ENCODE data around the gene TMEM263.

Gene TMEM263

GRCh38 chr12:106953352-106954250, 2.1 kb upstream of the TMEM263 start:
- no peak for DNase-seq

DNA sequence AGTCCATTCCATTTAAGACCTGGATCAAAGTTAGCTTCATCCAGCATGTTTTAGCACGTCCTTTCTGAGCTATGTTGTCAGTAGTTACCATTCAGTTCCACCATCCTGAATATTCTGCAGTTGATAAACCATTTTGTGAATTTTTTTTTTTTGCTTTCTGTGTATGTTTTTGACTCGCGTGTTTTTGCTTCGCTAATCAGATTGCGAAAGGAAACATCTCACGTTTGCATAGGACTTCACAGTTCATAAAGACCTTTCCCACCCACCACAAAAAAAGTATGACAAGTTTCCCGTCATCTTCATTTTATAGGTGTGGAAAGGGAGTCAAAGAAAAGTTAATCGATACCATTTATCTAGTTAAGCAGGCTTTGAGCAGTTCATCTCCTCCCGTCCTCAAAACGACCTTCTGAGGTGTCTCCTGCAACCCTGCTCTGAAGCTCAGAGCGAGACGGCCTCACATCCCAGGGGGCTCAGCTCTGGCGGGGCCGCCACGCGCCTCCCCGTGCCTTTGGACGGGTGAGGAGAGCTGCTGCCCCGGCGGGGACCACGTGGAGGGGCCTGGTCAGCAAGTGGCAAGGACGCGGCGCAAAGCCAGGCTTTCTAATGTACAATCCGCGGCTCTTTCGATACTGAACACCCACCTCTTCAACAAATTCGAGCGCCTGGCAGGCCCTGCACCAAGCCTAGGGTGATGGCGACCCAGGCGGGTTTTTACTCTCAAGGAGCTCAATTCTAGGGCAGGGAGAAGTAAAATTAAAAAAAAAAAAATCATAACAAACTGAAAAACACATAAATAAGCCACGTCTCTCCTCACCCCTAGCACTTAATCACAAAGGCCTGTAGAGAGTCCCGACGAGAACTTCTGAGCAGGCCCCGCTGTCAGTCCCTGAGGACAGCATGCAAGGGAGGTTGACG, 988 bp upstream of the TMEM263 start:
- DNase-seq: peak; percentile 22

GRCh38 chr12:106956048-106956578, 406 bp downstream of the TMEM263 start:
- peak; percentile 63 for DNase-seq

GRCh38 chr12:106957583-106957982, 1.9 kb downstream of the TMEM263 start:
- no peak for DNase-seq

DNA sequence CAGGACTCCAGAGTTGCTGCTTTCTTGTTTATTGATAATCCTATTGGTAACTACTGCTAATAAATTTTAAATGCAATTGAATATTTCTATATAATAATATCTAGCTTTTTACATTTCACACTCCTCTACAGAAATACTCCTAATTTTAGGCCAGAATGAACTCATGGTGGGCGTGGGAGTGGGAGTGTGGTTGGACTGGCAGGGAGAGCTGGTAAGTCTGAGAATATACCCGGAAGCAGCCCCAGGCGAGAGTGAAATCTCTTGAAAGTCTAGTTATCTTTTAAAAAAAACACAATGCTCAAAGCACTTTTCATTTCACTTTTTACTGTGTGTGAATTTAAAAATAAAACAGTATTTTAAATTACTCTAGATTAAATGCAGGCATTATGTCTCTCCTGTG, 4.7 kb downstream of the TMEM263 start:
- DNase-seq: no peak

DNA sequence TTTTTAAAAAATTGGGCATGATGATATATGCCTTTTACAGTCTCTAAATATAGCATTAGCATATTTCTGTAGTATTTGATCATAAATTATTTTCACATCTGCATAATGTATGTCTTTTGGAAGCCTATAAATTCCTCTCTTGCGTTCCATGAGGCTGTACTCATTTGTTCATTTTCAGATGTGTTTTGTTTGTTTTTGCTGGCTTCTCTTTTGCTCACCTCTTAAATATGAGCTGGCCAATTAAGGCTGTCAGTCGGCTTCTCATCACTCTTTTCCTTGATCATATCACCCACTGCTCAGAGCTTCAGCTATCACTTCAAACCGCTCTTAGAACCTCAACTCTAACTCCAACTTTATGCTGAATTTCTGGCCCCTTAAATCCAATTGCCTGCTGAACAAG, 6.6 kb downstream of the TMEM263 start:
- DNase-seq: no peak

DNA sequence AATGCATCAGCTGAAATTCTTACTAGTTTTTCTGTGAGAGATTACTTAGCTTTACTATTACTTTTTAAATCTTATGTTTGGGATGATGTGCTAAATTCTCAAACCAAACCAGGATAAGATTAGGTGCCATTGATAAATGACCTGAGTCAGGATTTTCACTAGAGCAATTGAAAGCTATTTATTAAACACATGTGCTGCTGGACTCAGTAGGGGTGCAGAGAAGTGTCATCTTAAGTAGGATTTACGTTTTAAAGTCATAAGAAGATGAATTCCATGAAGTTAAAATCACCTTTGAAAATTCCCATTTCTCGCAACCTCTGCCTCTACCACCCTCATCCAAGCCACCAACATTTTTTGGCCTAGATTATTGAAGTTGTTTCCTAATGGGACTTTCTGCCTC, 8.8 kb downstream of the TMEM263 start:
- no peak for DNase-seq

- DNase-seq: no peak
Measured at GRCh38 chr12:106971065-106971464, 15.4 kb downstream of the TMEM263 start.

- no peak for DNase-seq
Measured at GRCh38 chr12:106973545-106973944, 17.8 kb downstream of the TMEM263 start.

- no peak for DNase-seq
Measured at GRCh38 chr12:106974511-106974910, 18.8 kb downstream of the TMEM263 start.

GRCh38 chr12:106975098-106975497, 19.4 kb downstream of the TMEM263 start:
- DNase-seq: no peak

DNA sequence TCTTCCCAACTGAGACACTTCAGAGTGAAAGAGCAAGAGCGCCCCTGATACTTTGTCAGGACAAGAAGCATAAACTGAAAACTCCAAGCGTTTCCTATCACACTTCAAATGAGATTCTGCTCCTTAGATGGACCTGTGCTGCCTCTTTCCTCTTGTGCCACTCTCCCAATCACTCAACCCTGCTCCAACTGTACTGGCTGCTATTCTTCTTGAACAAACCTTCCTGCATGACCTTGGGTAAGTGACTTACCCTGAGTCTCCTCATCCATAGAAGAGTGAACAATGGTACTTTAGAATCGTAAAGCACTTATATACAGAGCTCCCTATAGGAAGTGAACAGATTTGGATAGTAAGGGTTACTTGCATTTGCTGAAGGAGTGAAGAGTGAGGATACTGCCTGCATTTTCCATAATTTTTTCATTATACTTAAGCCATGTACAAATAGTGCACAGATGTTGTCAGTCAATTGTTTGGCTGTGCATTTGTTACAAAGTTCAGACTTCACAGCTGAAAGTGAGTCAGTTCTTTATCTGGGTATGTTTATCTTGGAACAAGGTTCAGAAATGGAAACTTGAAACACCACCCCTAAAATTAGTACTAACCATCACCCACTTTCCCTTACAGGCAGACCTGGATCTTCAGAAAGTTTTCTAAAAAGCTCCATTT, 20.4 kb downstream of the TMEM263 start:
- no peak for DNase-seq

DNA sequence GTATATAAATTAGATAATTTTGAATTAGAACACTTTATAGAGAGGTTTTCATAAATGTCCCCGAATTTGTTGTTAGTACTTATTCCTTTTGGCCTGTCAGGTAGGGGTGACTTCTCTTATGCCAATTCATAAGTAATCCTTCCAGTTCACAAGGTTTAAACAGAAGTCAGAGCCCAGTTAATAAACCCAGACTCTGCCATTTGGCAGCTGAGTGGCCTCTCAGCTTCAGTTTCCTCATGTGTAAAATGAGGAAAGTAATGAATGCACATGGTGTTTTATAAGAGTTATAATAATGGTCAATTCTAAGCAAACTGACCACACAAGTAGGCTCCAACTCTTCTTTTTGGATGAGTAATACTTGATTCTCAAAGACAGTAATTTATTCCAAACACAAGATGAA, 21.0 kb downstream of the TMEM263 start:
- no peak for DNase-seq

DNA sequence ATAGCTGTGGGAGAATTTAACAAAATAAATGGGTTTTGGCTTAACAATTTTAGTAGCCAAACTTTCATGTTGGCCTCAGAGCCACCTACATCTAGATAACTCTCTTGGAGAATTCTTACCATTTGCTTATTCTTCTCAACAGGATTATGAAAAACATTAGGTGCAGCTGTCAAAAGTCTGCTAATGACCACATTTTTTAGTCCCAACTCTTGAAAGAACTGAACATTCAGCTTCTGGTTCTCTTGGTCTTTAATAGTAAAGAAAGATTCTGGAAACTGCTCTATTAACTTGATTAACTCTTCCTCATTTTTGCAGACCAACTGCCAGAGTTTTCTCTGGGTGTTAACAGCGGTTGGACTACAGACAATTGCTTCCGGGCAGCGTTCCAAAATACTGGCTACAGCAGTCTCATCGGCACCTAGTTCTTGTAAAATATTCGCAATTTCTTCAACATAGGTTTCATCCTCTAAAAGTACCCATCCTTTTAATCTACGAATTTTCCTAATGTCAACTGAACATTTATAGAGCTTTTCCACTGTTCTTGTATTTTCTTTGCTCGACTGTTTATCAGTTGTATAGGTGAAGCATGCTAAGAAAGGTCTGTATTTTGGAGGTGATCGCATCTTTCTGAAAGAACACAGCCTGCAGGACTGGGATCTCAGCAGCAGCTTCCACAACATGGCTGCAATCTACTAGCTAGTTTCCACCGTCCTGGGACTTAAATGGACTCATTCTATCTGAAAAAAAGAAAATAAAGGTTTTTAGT, 22.5 kb downstream of the TMEM263 start:
- no peak for DNase-seq

- no peak for DNase-seq
Measured at GRCh38 chr12:106980944-106981343, 25.2 kb downstream of the TMEM263 start.

DNA sequence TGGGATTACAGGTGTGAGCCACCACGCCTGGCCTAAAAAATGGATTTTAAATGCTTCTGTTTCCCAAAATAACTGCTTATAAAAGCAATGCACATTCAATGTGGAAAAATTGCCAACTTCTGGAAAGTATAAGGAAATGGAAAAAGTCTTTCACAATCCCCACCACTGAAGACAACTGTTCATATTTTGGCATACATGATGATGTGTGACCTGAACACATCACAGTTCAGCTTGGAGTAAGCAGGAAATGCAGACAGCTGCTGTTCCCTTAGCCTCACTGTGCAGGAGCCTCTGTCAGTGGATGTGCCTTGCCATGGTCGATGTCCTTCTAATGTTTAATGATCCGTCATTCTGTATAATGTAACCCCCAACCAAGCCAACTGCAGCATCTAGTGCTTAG, 26.1 kb downstream of the TMEM263 start:
- no peak for DNase-seq

DNA sequence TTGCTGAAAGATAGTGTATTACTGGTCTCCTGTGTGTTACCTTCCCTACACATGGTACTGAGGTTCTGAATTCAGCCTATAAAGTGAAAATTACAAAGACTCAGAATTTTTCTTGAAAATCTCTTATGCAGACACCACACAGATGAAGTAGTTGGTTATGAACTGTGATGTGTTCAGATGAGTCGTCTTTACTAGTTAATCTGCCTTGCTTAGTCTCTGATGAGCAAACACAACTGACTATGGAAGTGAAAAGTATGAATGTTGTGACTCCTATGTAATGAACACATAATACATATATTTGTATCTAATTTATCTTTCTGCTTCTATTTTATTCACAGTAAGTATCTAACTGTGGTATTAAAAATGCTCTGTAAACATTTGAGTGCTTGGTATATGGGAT, 26.5 kb downstream of the TMEM263 start:
- DNase-seq: no peak

- DNase-seq: peak; percentile 16
Measured at GRCh38 chr12:106984588-106985137, 29.0 kb downstream of the TMEM263 start.

DNA sequence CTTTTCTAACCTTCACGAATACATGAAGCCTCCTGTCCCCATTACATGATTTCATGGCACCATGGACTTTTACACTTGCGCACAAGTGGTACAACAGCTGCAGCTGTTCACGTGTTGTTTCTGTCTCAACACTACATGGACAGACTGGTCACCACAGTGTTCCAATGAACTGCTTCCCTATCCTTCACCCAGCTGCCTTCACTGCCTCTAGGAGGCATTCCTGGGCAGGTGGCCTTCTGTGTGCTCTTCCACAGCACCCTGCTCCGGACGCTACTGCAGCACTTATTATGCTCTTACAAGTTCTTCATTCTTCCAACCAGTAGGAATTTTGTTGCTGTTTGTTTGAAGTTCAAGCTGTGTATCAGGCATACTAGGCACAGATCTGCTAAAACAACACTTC, 29.8 kb downstream of the TMEM263 start:
- no peak for DNase-seq

GRCh38 chr12:106986135-106986534, 30.4 kb downstream of the TMEM263 start:
- DNase-seq: no peak

GRCh38 chr12:106986625-106987389, 31.1 kb downstream of the TMEM263 start, which contains the start of gene MTERF2:
TSS of gene MTERF2 (minus strand) at chr12:106987146. CDS start at chr12:106978714, 8,432 bp downstream.
- peak; percentile 84 for DNase-seq
